Measurements from ENCODE around the gene ZNF474.
"Not testable (repeated sequence)": the region's sequence is repeated elsewhere in the genome, so short reads cannot be mapped to it uniquely, and the experiment has no call there.

Gene ZNF474

DNA sequence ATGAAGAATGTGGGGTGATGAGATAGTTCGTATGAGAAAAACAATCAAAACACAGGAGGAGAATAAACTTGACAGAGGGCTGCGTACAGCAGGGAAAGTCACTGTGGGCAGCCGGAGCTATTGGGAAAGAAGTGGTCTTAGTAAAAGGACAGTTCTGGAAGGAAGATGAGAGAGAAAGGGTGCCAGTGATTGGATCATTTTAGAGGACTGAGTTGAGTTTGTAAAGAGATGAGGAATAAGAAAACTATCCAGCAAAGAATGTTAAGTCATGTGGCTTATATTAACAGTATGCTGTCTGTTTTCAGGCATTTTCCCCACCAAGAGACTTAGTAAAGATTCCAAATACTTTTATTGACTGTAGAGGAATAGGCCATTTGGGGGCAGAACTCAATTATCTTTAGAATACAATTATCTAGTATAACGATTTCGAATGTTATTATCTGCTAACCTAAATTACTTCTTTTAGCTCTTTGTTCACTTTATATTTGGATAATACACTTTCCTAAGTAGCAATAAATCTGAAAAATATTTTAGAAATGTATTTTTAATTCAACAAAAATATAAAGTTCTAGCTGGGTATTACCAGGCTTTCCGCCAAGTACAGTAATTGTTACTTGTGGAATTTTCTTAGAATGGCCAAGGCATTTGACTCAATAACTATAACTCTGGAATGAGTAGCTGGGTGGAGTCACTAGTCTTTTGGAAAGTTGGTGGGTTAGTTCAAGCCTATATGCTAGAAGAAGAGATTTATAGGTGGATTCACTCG, 35.7 kb upstream of the ZNF474 start:
- DNase-seq (ENCODE audit: low read depth): no peak
- TF ChIP-seq, protein P1, sequence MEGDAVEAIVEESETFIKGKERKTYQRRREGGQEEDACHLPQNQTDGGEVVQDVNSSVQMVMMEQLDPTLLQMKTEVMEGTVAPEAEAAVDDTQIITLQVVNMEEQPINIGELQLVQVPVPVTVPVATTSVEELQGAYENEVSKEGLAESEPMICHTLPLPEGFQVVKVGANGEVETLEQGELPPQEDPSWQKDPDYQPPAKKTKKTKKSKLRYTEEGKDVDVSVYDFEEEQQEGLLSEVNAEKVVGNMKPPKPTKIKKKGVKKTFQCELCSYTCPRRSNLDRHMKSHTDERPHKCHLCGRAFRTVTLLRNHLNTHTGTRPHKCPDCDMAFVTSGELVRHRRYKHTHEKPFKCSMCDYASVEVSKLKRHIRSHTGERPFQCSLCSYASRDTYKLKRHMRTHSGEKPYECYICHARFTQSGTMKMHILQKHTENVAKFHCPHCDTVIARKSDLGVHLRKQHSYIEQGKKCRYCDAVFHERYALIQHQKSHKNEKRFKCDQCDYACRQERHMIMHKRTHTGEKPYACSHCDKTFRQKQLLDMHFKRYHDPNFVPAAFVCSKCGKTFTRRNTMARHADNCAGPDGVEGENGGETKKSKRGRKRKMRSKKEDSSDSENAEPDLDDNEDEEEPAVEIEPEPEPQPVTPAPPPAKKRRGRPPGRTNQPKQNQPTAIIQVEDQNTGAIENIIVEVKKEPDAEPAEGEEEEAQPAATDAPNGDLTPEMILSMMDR (IDR thresholded peaks at IDR 0.05; ENCODE audit: low read depth, low read length, missing control alignments): no peak
- no peak overlapping the region for H3K4me3 ChIP-seq (ENCODE audit: low read depth, low read length)

DNA sequence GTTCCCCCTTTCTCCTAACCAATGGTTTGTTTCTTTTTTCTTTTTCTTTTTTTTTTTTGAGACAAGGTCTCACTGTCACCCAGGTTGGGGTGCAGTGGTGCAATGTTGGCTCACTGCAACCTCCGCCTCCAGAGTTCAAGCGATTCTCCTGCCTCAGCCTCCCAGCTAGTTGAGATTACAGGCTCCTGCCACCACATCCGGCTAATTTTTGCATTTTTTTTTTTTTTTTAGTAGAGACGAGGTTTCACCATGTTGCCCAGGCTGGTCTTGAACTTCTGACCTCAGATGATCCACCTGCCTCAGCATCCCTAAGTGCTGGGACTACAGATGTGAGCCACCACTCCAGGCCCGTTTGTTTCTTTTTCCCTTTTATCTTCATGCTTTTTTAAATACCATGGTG, 35.1 kb upstream of the ZNF474 start:
- H3K4me3 ChIP-seq (ENCODE audit: low read depth, low read length); DNase-seq (ENCODE audit: low read depth): not testable (repeated sequence)

DNA sequence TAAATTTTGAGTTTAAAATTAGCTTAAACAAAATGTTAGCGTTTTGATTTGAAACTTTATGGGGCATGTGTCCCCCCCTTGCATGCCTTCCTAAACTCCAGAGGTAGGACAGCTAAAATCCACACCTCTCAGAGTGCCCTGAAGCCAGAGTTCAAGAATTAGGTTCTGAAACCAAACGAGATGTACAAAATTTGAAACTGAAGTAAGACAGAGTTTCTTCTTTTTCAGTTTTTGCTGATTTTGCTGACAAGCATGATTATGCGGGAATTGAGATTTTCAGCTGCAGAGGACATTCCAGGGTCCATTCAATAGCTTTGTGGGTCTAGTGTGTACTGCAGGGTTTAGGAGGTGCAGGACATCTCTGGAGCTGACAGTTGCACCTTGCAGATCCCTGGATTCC, 34.2 kb upstream of the ZNF474 start:
- DNase-seq (ENCODE audit: low read depth): no peak
- TF ChIP-seq, protein P1 (IDR thresholded peaks at IDR 0.05; ENCODE audit: low read depth, low read length, missing control alignments): no peak
- no peak overlapping the region for H3K4me3 ChIP-seq (ENCODE audit: low read depth, low read length)

DNA sequence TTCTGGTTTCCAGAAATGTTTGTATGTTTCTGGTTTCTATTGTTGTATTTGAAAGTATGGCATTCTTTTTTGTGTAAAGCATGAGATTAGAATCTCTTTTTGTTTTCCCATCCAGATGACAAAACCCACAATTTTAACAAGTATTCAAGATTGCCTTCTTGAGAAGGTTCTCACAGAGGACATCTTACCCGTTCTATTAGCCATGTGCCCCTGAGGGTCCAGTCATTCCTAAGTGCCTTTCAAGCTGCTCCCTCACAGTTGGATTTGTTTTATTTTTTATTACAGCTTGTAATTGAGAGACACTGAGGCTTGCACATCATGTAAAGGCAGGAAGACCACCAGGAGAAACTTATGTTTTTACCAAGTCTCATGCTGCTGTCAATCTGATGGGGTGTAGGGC, 32.0 kb upstream of the ZNF474 start:
- TF ChIP-seq, protein P1 (IDR thresholded peaks at IDR 0.05; ENCODE audit: low read depth, low read length, missing control alignments): no peak

DNA sequence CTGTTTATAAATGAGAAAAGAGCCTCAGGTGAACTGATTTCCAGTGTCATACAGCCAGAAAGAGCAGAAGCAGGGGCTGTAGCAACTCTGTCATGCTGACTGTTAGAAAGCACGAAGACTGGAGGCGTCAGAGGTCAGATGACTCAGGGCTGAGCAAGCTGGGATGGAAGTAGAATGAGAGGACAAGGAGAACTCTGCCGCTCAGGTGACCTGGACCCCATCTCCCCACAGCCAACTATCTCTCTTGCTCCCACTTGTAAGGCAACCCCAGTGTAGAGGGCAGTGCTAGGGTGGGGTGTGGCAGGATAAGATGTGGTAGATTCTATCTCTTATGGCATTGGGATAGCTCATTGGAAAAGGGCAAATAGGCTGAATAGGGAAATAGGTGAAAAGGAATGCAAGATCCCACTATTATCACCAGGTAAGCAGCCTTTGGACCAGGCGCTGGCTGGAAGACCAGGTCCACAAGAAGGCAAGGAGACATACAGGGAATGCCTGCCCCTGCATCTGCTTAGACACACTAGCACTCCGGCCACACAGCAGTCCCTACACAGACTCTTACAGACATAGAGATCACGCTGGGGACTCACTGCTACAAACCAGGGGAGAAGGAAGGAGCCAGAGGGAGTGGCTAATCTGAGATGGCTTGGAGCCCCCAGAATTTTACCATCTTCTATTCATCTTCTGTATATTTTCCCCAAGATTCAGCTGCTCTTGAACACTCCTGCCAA, 30.1 kb upstream of the ZNF474 start:
- no peak overlapping the region for H3K4me3 ChIP-seq (ENCODE audit: low read depth, low read length)
- TF ChIP-seq, protein P1 (IDR thresholded peaks at IDR 0.05; ENCODE audit: low read depth, low read length, missing control alignments): no peak
- DNase-seq (ENCODE audit: low read depth): no peak

More for the DNA sequence above, 32.0 kb upstream of the ZNF474 start:
- no peak overlapping the region for H3K4me3 ChIP-seq (ENCODE audit: low read depth, low read length)
- DNase-seq (ENCODE audit: low read depth): no peak

DNA sequence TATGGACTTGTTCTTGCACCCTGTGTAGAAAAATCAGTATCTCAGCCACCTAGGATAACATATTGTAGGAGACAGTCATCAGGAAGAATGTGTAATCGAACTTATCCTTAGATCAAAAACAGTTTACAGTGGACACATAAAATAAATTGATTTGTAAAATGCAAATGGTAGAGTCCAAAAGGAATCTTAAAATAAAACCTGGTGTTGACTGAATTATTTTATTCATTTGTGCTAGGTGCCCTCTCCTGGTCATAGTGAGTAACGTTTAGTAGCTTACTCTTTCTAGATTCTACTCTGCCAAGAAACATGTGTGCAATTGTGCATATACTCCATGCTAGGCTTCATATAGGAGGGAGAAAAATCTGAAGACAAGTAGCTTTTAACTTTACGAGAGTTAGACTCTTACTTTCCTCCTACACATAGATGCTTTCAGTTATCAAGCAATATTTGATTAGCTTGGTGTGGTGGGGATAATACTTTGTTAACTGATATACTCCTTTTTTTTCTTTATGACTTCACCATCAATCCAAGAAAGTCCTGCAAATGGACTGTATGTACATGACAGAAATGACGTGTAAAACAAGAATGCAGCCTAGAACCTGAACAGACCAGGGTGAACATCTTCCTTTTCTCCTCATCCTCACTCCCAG, 27.6 kb upstream of the ZNF474 start:
- TF ChIP-seq, protein P1 (IDR thresholded peaks at IDR 0.05; ENCODE audit: low read depth, low read length, missing control alignments): peak; percentile 56
- H3K4me3 ChIP-seq (ENCODE audit: low read depth, low read length): no peak overlapping the region
- DNase-seq (ENCODE audit: low read depth): no peak

DNA sequence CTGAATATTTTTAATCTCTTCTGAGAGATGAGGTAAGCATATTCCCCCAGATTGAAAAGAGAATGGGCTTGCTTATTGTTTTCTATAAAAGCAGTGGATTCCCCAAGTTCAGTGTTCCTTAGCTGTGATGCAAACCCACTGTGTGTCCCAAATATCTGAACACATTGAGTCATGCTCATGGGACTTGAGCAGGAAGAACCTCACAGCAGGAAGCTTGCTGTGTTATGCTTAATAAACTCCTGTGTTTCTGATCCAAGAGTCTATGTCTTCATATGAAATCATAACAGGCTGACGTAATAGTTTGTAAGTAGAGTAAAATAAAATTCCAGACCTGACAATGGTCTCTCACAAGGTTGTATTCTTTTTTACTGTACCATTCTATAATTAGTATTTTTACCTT, 26.5 kb upstream of the ZNF474 start:
- TF ChIP-seq, protein P1 (IDR thresholded peaks at IDR 0.05; ENCODE audit: low read depth, low read length, missing control alignments): no peak
- no peak for DNase-seq (ENCODE audit: low read depth)

More for the DNA sequence above, 26.5 kb upstream of the ZNF474 start:
- no peak overlapping the region for H3K4me3 ChIP-seq (ENCODE audit: low read depth, low read length)
